Chondrocyte (in vitro differentiated cells): ENCODE results near the gene KANSL2. TPM values are rescaled to one million over a fixed set of nuclear protein-coding genes. Genes with fewer than 3 reads are reported as not detected.
"Not testable (repeated sequence)": the region's sequence is repeated elsewhere in the genome, so short reads cannot be mapped to it uniquely, and the experiment has no call there.

Experiments used
- DNase-seq: peaks from one replicate; pipeline ENCODE4 v3.0.0; 2021; ENCODE audit warnings: mixed read lengths, low spot score
- H3K27ac Mint-ChIP-seq: one replicate; pipeline ENCODE4 v1.8.0; 2021; ENCODE audit warnings: mild to moderate bottlenecking, moderate library complexity, mixed read lengths; ENCODE audit not compliant: unreplicated experiment
- H3K27me3 Mint-ChIP-seq: 2 replicates; pipeline ENCODE4 v1.8.0; 2021; ENCODE audit warnings: low read depth, mixed read lengths
- H3K36me3 Mint-ChIP-seq: 2 replicates; pipeline ENCODE4 v1.8.0; 2021; ENCODE audit warnings: low read depth, mixed read lengths
- H3K4me1 Mint-ChIP-seq: 2 replicates; pipeline ENCODE4 v1.8.0; 2021; ENCODE audit warnings: low read depth, mild to moderate bottlenecking, mixed read lengths
- H3K4me3 Mint-ChIP-seq: one replicate; pipeline ENCODE4 v1.8.0; 2021; ENCODE audit warnings: mild to moderate bottlenecking, moderate library complexity, mixed read lengths; ENCODE audit not compliant: unreplicated experiment
- H3K9me3 Mint-ChIP-seq: 2 replicates; pipeline ENCODE4 v1.8.0; 2021; ENCODE audit warnings: low read depth, mixed read lengths
- long read RNA-seq: library from polyadenylated mRNA; stranded (forward); transcript quantifications from one replicate; pipeline ENCODE4 v2.0.0, GENCODE V29; 2021
- total RNA-seq: library from RNA; stranded (reverse); gene quantifications from 3 replicates; pipeline ENCODE4 v1.2.1, GENCODE V29; 2021
- TF ChIP-seq, protein P1 (sequence below): fragments of 200-600 bp; sonication (generic); IDR thresholded peaks from 2 replicates; pipeline ENCODE4 v1.5.0; 2021; ENCODE audit warnings: antibody characterized with exemption, mild to moderate bottlenecking, moderate library complexity

Gene KANSL2, protein sequence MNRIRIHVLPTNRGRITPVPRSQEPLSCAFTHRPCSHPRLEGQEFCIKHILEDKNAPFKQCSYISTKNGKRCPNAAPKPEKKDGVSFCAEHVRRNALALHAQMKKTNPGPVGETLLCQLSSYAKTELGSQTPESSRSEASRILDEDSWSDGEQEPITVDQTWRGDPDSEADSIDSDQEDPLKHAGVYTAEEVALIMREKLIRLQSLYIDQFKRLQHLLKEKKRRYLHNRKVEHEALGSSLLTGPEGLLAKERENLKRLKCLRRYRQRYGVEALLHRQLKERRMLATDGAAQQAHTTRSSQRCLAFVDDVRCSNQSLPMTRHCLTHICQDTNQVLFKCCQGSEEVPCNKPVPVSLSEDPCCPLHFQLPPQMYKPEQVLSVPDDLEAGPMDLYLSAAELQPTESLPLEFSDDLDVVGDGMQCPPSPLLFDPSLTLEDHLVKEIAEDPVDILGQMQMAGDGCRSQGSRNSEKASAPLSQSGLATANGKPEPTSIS
- 26.5 to 29.6 TPM (median 29.0 TPM) in 3 replicates for total RNA-seq
- long read RNA-seq, partial matches to known transcripts = 5 of 60 reads
- long read RNA-seq, other reads (novel, unspliced or antisense) = 53 of 60 reads

DNA sequence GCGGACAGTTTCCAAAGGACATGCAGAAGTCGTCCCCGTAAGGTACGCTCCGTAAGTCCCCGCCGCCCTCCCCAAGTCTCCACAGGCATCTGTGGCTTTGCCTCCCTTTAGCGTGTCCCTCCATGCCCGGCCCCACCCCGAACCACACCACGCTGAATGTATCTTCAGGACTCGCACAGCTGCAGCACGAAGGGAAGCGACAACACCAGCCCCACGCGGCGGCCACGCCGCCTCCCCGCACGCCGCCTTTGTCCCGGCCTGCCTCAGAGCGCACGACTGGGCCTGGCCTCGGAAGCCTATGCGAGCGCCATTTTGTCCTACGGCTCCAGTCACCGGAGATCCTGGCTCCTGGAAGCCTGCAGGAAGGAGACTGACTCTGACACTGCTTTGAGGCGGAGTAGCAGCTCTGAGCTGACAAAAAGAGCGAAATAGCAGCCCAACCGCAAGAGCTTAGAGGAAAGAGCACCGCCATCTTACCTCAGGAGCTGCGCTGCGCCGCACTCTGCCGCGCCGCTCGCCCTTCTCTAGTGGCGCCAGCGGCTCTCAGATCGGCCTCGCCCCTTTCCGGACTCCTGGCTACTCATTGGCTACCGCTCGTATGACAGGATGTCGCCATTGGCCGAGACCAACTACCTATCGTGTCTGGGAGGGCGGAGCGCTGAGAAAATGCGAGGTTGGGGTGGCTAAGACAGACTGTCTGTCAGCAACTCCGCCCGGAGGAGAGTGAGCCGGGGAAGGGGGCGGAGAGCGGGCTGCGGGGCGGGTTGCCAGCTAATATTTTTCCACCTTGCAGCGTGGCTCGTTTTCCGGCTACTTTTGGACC, at the start of gene KANSL2:
Gene KANSL2, minus strand, starts transcription at position 529 of the 823 bp plus-strand sequence. CDS start 606 bp downstream, outside the sequence.
- peaks cover 42% of the 10 kb centered on the region for H3K4me1 Mint-ChIP-seq
- TF ChIP-seq, protein P1, sequence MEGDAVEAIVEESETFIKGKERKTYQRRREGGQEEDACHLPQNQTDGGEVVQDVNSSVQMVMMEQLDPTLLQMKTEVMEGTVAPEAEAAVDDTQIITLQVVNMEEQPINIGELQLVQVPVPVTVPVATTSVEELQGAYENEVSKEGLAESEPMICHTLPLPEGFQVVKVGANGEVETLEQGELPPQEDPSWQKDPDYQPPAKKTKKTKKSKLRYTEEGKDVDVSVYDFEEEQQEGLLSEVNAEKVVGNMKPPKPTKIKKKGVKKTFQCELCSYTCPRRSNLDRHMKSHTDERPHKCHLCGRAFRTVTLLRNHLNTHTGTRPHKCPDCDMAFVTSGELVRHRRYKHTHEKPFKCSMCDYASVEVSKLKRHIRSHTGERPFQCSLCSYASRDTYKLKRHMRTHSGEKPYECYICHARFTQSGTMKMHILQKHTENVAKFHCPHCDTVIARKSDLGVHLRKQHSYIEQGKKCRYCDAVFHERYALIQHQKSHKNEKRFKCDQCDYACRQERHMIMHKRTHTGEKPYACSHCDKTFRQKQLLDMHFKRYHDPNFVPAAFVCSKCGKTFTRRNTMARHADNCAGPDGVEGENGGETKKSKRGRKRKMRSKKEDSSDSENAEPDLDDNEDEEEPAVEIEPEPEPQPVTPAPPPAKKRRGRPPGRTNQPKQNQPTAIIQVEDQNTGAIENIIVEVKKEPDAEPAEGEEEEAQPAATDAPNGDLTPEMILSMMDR = no peak
- H3K27ac Mint-ChIP-seq = peak within 1 kb of the TSS; percentile 98
- H3K9me3 Mint-ChIP-seq = no peaks in the 10 kb centered on the region
- peak; percentile 99 for DNase-seq
- H3K4me3 Mint-ChIP-seq = peak within 1 kb of the TSS; percentile 97
- H3K27me3 Mint-ChIP-seq = no peaks in the 10 kb centered on the region
- peaks cover 16% of the 10 kb centered on the region for H3K36me3 Mint-ChIP-seq

DNA sequence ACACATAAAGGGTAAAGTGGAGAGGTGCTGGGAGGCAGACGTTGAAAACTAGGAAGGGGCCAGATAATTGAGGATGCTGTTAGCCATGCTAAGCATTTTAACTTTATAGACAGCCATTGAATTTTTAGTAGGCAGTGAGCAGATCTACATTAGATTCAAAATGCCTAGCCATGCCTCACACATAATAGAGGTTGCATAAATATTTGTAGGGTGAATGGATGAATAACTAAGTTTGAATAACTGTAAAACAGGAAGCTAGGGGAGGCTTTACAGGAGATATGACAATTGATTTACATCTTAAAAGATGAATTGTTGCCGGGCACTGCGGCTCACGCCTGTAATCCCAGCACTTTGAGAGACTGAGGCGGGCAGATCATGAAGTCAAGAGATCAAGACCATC, 46.8 kb upstream of the KANSL2 start:
- H3K36me3 Mint-ChIP-seq = no peaks in the 10 kb centered on the region
- no peaks in the 10 kb centered on the region for H3K9me3 Mint-ChIP-seq
- H3K4me1 Mint-ChIP-seq = peaks cover 5% of the 10 kb centered on the region
- H3K27ac Mint-ChIP-seq = no peak overlapping the region
- TF ChIP-seq, protein P1 = no peak
- H3K4me3 Mint-ChIP-seq = no peak overlapping the region
- no peaks in the 10 kb centered on the region for H3K27me3 Mint-ChIP-seq
- no peak for DNase-seq

DNA sequence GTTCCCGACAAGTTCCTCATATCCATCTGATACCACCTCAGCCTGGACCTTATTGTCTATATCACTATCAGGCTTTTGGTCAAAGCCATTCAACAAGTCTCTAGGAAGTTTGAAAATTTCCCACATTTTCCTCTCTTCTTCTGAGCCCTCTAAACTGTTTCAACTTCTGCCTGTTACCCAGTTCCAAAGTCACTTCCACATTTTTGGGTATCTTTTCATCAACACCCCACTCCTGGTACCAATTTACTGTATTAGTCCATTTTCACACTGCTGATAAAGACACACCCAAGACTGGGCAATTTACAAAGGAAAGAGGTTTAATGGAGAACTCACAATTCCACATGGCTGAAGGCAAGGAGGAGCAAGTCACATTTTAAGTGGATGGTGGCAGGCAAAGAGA, 38.7 kb upstream of the KANSL2 start:
- DNase-seq, H3K4me3 Mint-ChIP-seq, H3K9me3 Mint-ChIP-seq, H3K36me3 Mint-ChIP-seq, H3K27ac Mint-ChIP-seq, H3K27me3 Mint-ChIP-seq: not testable (repeated sequence)
- H3K4me1 Mint-ChIP-seq = peaks cover 13% of the 10 kb centered on the region

DNA sequence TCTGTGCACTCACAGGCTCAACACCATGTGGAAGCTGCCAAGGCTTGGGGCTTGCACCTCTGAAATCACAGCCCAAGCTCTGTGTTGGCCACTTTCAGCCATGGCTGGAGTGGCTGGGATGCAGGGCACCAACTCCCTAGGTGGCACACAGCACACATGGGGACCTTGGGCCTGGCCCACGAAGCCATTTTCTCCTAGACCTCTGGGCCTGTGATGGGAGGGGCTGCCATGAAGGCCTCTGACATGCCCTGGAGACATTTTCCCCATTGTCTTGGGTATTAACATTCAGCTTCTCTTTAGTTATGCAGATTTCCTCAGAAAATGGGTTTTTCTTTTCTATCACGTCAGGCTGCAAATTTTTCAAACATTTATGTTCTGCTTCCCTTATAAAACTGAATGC, 38.1 kb upstream of the KANSL2 start:
- DNase-seq, H3K27me3 Mint-ChIP-seq, H3K27ac Mint-ChIP-seq, H3K36me3 Mint-ChIP-seq, H3K4me3 Mint-ChIP-seq, H3K9me3 Mint-ChIP-seq: not testable (repeated sequence)
- H3K4me1 Mint-ChIP-seq = peaks cover 19% of the 10 kb centered on the region

DNA sequence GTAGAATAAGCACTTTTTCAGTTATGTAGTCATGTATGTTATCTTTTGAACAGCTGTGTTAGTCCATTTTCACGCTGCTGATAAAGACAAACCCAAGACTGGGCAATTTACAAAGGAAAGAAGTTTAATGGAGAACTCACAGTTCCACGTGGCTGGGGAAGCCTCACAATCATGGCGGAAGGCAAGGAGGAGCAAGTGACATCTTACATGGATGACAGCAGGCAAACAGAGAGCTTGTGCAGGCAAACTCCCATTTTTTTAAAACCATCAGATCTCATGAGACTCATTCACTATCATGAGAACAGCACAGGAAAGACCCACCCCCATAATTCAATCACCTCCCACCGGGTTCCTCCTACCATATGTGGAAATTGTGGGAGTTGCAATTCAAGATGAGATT, 37.0 kb upstream of the KANSL2 start:
- H3K36me3 Mint-ChIP-seq, H3K27me3 Mint-ChIP-seq, H3K4me3 Mint-ChIP-seq, H3K9me3 Mint-ChIP-seq, H3K27ac Mint-ChIP-seq, DNase-seq: not testable (repeated sequence)
- peaks cover 31% of the 10 kb centered on the region for H3K4me1 Mint-ChIP-seq

DNA sequence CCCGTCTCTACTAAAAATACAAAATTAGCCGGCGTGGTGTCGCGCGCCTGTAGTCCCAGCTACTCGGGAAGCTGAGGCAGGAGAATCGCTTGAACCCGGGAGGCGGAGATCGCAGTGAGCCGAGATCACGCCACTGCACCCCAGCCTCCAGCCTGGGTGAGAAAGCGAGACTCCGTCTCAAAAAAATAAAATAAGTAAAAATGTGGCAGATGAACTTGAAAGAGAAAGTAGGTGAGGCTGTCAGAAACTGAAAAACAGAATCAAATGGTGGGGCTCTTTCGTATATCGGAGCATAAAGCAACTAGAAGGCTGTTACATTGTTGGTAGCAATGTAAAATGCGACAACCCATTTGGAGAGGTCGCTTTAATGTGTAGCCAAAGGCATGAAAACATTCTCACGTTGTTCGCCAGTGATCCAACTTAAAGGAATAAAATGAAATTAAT, 35.2 kb upstream of the KANSL2 start:
- H3K36me3 Mint-ChIP-seq = peaks cover 12% of the 10 kb centered on the region
- H3K27ac Mint-ChIP-seq = peak overlapping the region; percentile 97
- H3K27me3 Mint-ChIP-seq = no peaks in the 10 kb centered on the region
- H3K4me3 Mint-ChIP-seq = peak overlapping the region; percentile 93
- no peak for DNase-seq
- H3K9me3 Mint-ChIP-seq = peaks cover 10% of the 10 kb centered on the region
- TF ChIP-seq, protein P1 = no peak
- peaks cover 40% of the 10 kb centered on the region for H3K4me1 Mint-ChIP-seq
